ENCODE results near the gene RIT2. TPM values are rescaled to one million over a fixed set of nuclear protein-coding genes. Genes with fewer than 3 reads are reported as not detected.

The RIT2 gene
- total RNA-seq, 3 donors from 2014 or later (not counting 1 experiment from before 2014, with no cell fraction given): not detected

GRCh38 chr18:43159086-43159770 lies 43.7 kb upstream of the RIT2 start:
- H3K4me1 ChIP-seq (ENCODE audit: control insufficient read depth, insufficient read depth, low read length): no peaks in the 10 kb centered on the region
- Mint-ChIP-seq H3K27me3 (ENCODE audit: low read depth in 2 of 2) (no peaks in the 10 kb centered on the region), H3K36me3 (no peaks in the 10 kb centered on the region), H3K4me3 (no peak overlapping the region), H3K4me1 (no peaks in the 10 kb centered on the region), H3K9me3 (peaks cover 0 to 4% of the 10 kb centered on the region in 2 donors), H3K27ac (no peak overlapping the region)
- 83% methylated on average over 5 of the region's 5 CpGs for WGBS (ENCODE audit: insufficient coverage)
- H3K27ac ChIP-seq (ENCODE audit: low read length): no peak overlapping the region
- no peaks in the 10 kb centered on the region for H3K36me3 ChIP-seq (ENCODE audit: control insufficient read depth, insufficient read depth, low read length)
- H3K4me3 ChIP-seq (ENCODE audit: low read length): no peak overlapping the region
- H3K27me3 ChIP-seq (ENCODE audit: control insufficient read depth, insufficient read depth, low read length): no peaks in the 10 kb centered on the region
- DNase-seq (no peak), ATAC-seq (no peak)
- no peak for TF ChIP-seq CTCF (IDR thresholded peaks at IDR 0.05)
- H3K9me3 ChIP-seq (ENCODE audit: control insufficient read depth, insufficient read depth, low read length): no peaks in the 10 kb centered on the region
- intact Hi-C loops (cut with micrococcal nuclease): no loop called here

GRCh38 chr18:43158381-43158780 lies 42.9 kb upstream of the RIT2 start:
- Mint-ChIP-seq H3K9me3 (peaks cover 0 to 6% of the 10 kb centered on the region in 2 donors), H3K27me3 (ENCODE audit: low read depth in 2 of 2) (no peaks in the 10 kb centered on the region), H3K36me3 (no peaks in the 10 kb centered on the region), H3K4me1 (no peaks in the 10 kb centered on the region), H3K27ac (no peak overlapping the region), H3K4me3 (no peak overlapping the region)
- Histone ChIP-seq H3K4me1 (ENCODE audit: control insufficient read depth, insufficient read depth, low read length) (no peaks in the 10 kb centered on the region), H3K36me3 (ENCODE audit: control insufficient read depth, insufficient read depth, low read length) (no peaks in the 10 kb centered on the region), H3K9me3 (ENCODE audit: control insufficient read depth, insufficient read depth, low read length) (no peaks in the 10 kb centered on the region), H3K27ac (ENCODE audit: low read length) (no peak overlapping the region), H3K27me3 (ENCODE audit: control insufficient read depth, insufficient read depth, low read length) (no peaks in the 10 kb centered on the region), H3K4me3 (ENCODE audit: low read length) (no peak overlapping the region)
- ATAC-seq (no peak), DNase-seq (no peak)
- intact Hi-C loops (cut with micrococcal nuclease): no loop called here
- no peak for TF ChIP-seq CTCF (IDR thresholded peaks at IDR 0.05)
- 57% methylated on average over 2 of the region's 2 CpGs for WGBS (ENCODE audit: insufficient coverage)

- H3K4me3 Mint-ChIP-seq: no peak overlapping the region
- ATAC-seq: no peak
- H3K4me1 ChIP-seq (ENCODE audit: control insufficient read depth, insufficient read depth, low read length): no peaks in the 10 kb centered on the region
- H3K9me3 Mint-ChIP-seq: peaks cover 0 to 7% of the 10 kb centered on the region in 2 donors
- DNase-seq: no peak
- no peak overlapping the region for H3K27ac ChIP-seq (ENCODE audit: low read length)
- no peaks in the 10 kb centered on the region for H3K4me1 Mint-ChIP-seq
- intact Hi-C loops (cut with micrococcal nuclease): no loop called here
- no peaks in the 10 kb centered on the region for H3K36me3 Mint-ChIP-seq
- no peaks in the 10 kb centered on the region for H3K27me3 ChIP-seq (ENCODE audit: control insufficient read depth, insufficient read depth, low read length)
- no peak overlapping the region for H3K27ac Mint-ChIP-seq
- no peak for TF ChIP-seq CTCF (IDR thresholded peaks at IDR 0.05)
- 92% methylated on average over 2 of the region's 3 CpGs for WGBS (ENCODE audit: insufficient coverage)
- no peaks in the 10 kb centered on the region for H3K9me3 ChIP-seq (ENCODE audit: control insufficient read depth, insufficient read depth, low read length)
- no peaks in the 10 kb centered on the region for H3K27me3 Mint-ChIP-seq (ENCODE audit: low read depth in 2 of 2)
- H3K36me3 ChIP-seq (ENCODE audit: control insufficient read depth, insufficient read depth, low read length): no peaks in the 10 kb centered on the region
- no peak overlapping the region for H3K4me3 ChIP-seq (ENCODE audit: low read length)
Measured at GRCh38 chr18:43155842-43156241, 40.4 kb upstream of the RIT2 start.

- ATAC-seq (no peak), DNase-seq (no peak)
- Mint-ChIP-seq H3K4me1 (no peaks in the 10 kb centered on the region), H3K9me3 (peaks cover 8 to 16% of the 10 kb centered on the region in 2 donors), H3K4me3 (no peak overlapping the region), H3K27me3 (ENCODE audit: low read depth in 2 of 2) (no peaks in the 10 kb centered on the region), H3K27ac (no peak overlapping the region), H3K36me3 (no peaks in the 10 kb centered on the region)
- H3K27me3 ChIP-seq (ENCODE audit: control insufficient read depth, insufficient read depth, low read length): no peaks in the 10 kb centered on the region
- H3K4me3 ChIP-seq (ENCODE audit: low read length): no peak overlapping the region
- H3K27ac ChIP-seq (ENCODE audit: low read length): no peak overlapping the region
- TF ChIP-seq CTCF (IDR thresholded peaks at IDR 0.05): no peak
- 78% methylated on average over 1 of the region's 2 CpGs for WGBS (ENCODE audit: insufficient coverage)
- intact Hi-C loops (cut with micrococcal nuclease): no loop called here
- no peaks in the 10 kb centered on the region for H3K4me1 ChIP-seq (ENCODE audit: control insufficient read depth, insufficient read depth, low read length)
- no peaks in the 10 kb centered on the region for H3K36me3 ChIP-seq (ENCODE audit: control insufficient read depth, insufficient read depth, low read length)
- H3K9me3 ChIP-seq (ENCODE audit: control insufficient read depth, insufficient read depth, low read length): no peaks in the 10 kb centered on the region
Measured at GRCh38 chr18:43148231-43148630, 32.7 kb upstream of the RIT2 start.

Measured in natural killer cell (primary cell).